HCT116 (cell line): ENCODE results near the gene MEI1.

Experiments used
- CBX3 ChIP-seq: IDR thresholded peaks from 2 replicates; pipeline ENCODE4 v1.6.1; 2012; ENCODE audit warnings: low read depth
- EGR1 ChIP-seq: IDR thresholded peaks from 2 replicates; pipeline ENCODE4 v1.6.1; 2012; ENCODE audit warnings: low read depth
- EZH2 ChIP-seq: fragments of 200-600 bp; sonication (generic); IDR thresholded peaks from 2 replicates; pipeline ENCODE4 v1.6.1; 2017; ENCODE audit warnings: antibody characterized with exemption, mixed run types
- EZH2phosphoT487 ChIP-seq: fragments of 200-600 bp; IDR thresholded peaks from 2 replicates; pipeline ENCODE4 v1.6.1; 2018; ENCODE audit warnings: antibody characterized with exemption, borderline replicate concordance
- FOSL1 ChIP-seq: IDR thresholded peaks from 2 replicates; pipeline ENCODE4 v1.6.1; 2012; ENCODE audit warnings: low read depth
- JUND ChIP-seq: IDR thresholded peaks from 2 replicates; pipeline ENCODE4 v1.6.1; 2012
- POLR2A ChIP-seq: IDR thresholded peaks from 2 replicates; pipeline ENCODE4 v1.7.0; 2011; ENCODE audit warnings: borderline replicate concordance; ENCODE audit not compliant: insufficient read depth, insufficient read length; ENCODE audit errors: extremely low read depth
- POLR2AphosphoS5 ChIP-seq: IDR thresholded peaks from 2 replicates; pipeline ENCODE4 v1.6.1; 2011; ENCODE audit warnings: mild to moderate bottlenecking, low read depth, low read length, moderate library complexity
- RAD21 ChIP-seq: IDR thresholded peaks from 2 replicates; pipeline ENCODE4 v1.6.1; 2012; ENCODE audit warnings: low read depth, mild to moderate bottlenecking
- SP1 ChIP-seq: IDR thresholded peaks from 2 replicates; pipeline ENCODE4 v1.6.1; 2012; ENCODE audit warnings: low read depth
- TCF7L2 ChIP-seq: IDR thresholded peaks from 2 replicates; pipeline ENCODE4 v1.7.0; 2011; ENCODE audit warnings: borderline replicate concordance, inconsistent platforms; ENCODE audit not compliant: insufficient read depth, insufficient read length; ENCODE audit errors: extremely low read depth
- TF ChIP-seq, protein P1 (sequence below), 3 experiments: fragments of 200-600 bp in 1 of 3; sonication (generic) in 1 of 3; IDR thresholded peaks in 2 of 3; conservative IDR thresholded peaks in 1 of 3; 2 replicates each; pipeline ENCODE4 v1.5.1; 2012 to 2017; ENCODE audit warnings: low read depth in 2 of 3, low read length in 2 of 3, antibody characterized with exemption in 1 of 3, borderline replicate concordance in 1 of 3, control low read depth in 1 of 3, mild to moderate bottlenecking in 1 of 3, mixed read lengths in 1 of 3, mixed run types in 1 of 3, moderate library complexity in 1 of 3; ENCODE audit not compliant: insufficient read depth in 1 of 3
- TF ChIP-seq, protein P2 (sequence below): IDR thresholded peaks from 2 replicates; pipeline ENCODE4 v1.6.1; 2011; ENCODE audit warnings: mild to moderate bottlenecking, low read length, moderate library complexity; ENCODE audit not compliant: insufficient replicate concordance; ENCODE audit errors: extremely low read depth

DNA sequence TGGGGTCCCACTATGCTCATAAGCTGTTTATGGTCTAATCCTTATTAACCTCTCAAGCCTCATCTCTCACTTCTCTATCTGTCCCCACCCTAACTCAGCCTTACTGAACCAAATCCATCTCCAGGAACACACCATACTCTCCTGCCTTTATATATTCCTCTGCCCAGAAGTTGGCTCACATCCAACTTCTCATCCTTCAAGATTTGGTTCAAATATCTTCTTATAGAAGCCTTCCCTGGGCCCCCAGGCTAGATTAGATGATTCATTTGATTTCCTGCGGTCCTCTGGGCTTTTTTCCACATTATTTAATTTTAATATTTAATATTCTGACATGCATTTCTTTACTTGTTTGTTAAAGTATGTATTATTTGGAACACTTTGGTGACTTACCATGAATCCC is 23.2 kb downstream of the MEI1 start:
- TF ChIP-seq, protein P1, sequence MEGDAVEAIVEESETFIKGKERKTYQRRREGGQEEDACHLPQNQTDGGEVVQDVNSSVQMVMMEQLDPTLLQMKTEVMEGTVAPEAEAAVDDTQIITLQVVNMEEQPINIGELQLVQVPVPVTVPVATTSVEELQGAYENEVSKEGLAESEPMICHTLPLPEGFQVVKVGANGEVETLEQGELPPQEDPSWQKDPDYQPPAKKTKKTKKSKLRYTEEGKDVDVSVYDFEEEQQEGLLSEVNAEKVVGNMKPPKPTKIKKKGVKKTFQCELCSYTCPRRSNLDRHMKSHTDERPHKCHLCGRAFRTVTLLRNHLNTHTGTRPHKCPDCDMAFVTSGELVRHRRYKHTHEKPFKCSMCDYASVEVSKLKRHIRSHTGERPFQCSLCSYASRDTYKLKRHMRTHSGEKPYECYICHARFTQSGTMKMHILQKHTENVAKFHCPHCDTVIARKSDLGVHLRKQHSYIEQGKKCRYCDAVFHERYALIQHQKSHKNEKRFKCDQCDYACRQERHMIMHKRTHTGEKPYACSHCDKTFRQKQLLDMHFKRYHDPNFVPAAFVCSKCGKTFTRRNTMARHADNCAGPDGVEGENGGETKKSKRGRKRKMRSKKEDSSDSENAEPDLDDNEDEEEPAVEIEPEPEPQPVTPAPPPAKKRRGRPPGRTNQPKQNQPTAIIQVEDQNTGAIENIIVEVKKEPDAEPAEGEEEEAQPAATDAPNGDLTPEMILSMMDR (IDR thresholded peaks at IDR 0.05 in 2 of 3, conservative IDR thresholded peaks at IDR 0.05 in 1 of 3; ENCODE audit: borderline replicate concordance in 1 of 3, insufficient read depth in 1 of 3, low read depth in 2 of 3, low read length in 2 of 3) = no peak
- TF ChIP-seq JUND (no peak), CBX3 (no peak), TCF7L2 (no peak), EZH2 (no peak), POLR2AphosphoS5 (no peak), POLR2A (no peak), FOSL1 (no peak), EZH2phosphoT487 (no peak), SP1 (no peak), EGR1 (no peak), RAD21 (no peak)
- TF ChIP-seq, protein P2, sequence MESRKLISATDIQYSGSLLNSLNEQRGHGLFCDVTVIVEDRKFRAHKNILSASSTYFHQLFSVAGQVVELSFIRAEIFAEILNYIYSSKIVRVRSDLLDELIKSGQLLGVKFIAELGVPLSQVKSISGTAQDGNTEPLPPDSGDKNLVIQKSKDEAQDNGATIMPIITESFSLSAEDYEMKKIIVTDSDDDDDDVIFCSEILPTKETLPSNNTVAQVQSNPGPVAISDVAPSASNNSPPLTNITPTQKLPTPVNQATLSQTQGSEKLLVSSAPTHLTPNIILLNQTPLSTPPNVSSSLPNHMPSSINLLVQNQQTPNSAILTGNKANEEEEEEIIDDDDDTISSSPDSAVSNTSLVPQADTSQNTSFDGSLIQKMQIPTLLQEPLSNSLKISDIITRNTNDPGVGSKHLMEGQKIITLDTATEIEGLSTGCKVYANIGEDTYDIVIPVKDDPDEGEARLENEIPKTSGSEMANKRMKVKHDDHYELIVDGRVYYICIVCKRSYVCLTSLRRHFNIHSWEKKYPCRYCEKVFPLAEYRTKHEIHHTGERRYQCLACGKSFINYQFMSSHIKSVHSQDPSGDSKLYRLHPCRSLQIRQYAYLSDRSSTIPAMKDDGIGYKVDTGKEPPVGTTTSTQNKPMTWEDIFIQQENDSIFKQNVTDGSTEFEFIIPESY = no peak
